A549 treated with ZK216348 at 1 μM for 4 hours (cell line): ENCODE data around the gene IMPG1. TPM values are rescaled to one million over a fixed set of nuclear protein-coding genes. Genes with fewer than 3 reads are reported as not detected.

ENCODE experiments used
- total RNA-seq: library from RNA; stranded (reverse); fragments of 200-300 nt; extraction: Qiagen RNA extraction; gene quantifications from 5 replicates; pipeline ENCODE4 v1.2.3, GENCODE V29; 2022; ENCODE audit warnings: low read depth

The IMPG1 gene
- not detected in 5 replicates for total RNA-seq

GRCh38 chr6:76072562-76072961, at the start of gene IMPG1:
Gene IMPG1, minus strand, starts transcription at chr6:76072662. Its CDS starts 174 bp downstream, at chr6:76072488.

